Caco-2 (cell line): ENCODE measurements around the gene OGG1. TPM values are rescaled to one million over a fixed set of nuclear protein-coding genes. Genes with fewer than 3 reads are reported as not detected.

ENCODE experiments used
- BruUV-seq: library from RNA; stranded (reverse); fragments of 400-500 nt; replicated peaks from 2 replicates; lab custom pipeline; 2021; lab: Mats Ljungman, UMichigan
- CTCF ChIA-PET: fragments of 300-600 bp; sonication (Branson Sonifier 250); formaldehyde crosslinking; loops from one replicate; lab custom pipeline; 2022; ENCODE audit warnings: antibody characterized with exemption; lab: Charles Lee
- POLR2A ChIA-PET: fragments of 300-600 bp; sonication (Branson Sonifier 250); formaldehyde crosslinking; loops from one replicate; lab custom pipeline; 2022; ENCODE audit warnings: antibody characterized with exemption; lab: Charles Lee
- DNase-seq, 2 experiments: peaks; one replicate each; pipeline versions ENCODE4 v3.0.0 to v3.0.0-alpha.2; 2020 to 2022
- H3K27me3 ChIP-seq: replicated peaks from 2 replicates; pipeline ENCODE4 v1.6.0; 2011; ENCODE audit warnings: low read length; ENCODE audit not compliant: control insufficient read depth, insufficient read depth
- H3K36me3 ChIP-seq: 2 replicates; pipeline ENCODE4 v1.5.1; 2011; ENCODE audit warnings: low read length; ENCODE audit not compliant: control insufficient read depth, insufficient read depth
- H3K4me1 ChIP-seq: fragments of 250-450 bp; sonication (Bioruptor Pico); 2 replicates; pipeline ENCODE4 v1.5.1; 2020; ENCODE audit warnings: mild to moderate bottlenecking
- H3K4me3 ChIP-seq: 2 replicates; pipeline ENCODE4 v1.5.1; 2011; ENCODE audit warnings: low read depth, mild to moderate bottlenecking, control low read depth, low read length
- H3K9me3 ChIP-seq: fragments of 250-450 bp; sonication (Bioruptor Pico); 2 replicates; pipeline ENCODE4 v1.5.1; 2020; ENCODE audit warnings: mild to moderate bottlenecking, moderate library complexity
- H3K27ac Mint-ChIP-seq: one replicate; pipeline ENCODE4 v1.8.0; 2022; ENCODE audit warnings: mixed read lengths; ENCODE audit not compliant: unreplicated experiment
- H3K27me3 Mint-ChIP-seq: one replicate; pipeline ENCODE4 v1.8.0; 2022; ENCODE audit warnings: mixed read lengths; ENCODE audit not compliant: insufficient read depth, unreplicated experiment
- H3K36me3 Mint-ChIP-seq: one replicate; pipeline ENCODE4 v1.8.0; 2022; ENCODE audit warnings: mild to moderate bottlenecking, mixed read lengths; ENCODE audit not compliant: insufficient read depth, unreplicated experiment
- H3K4me1 Mint-ChIP-seq: one replicate; pipeline ENCODE4 v1.8.0; 2022; ENCODE audit warnings: low read depth, mixed read lengths; ENCODE audit not compliant: unreplicated experiment
- H3K4me3 Mint-ChIP-seq: one replicate; pipeline ENCODE4 v1.8.0; 2022; ENCODE audit warnings: mild to moderate bottlenecking, moderate library complexity, mixed read lengths; ENCODE audit not compliant: unreplicated experiment
- H3K9me3 Mint-ChIP-seq: one replicate; pipeline ENCODE4 v1.8.0; 2022; ENCODE audit warnings: mixed read lengths; ENCODE audit not compliant: unreplicated experiment
- intact Hi-C: fragments of 100-400 bp; cut with micrococcal nuclease; formaldehyde crosslinking; loops from one replicate; pipeline ENCODE4 v1.10.0; 2022; ENCODE audit not compliant: unreplicated experiment
- total RNA-seq: library from RNA; stranded (reverse); gene quantifications from 2 replicates; pipeline ENCODE4 v1.2.3, GENCODE V29; 2022
- TF ChIP-seq, protein P1 (sequence below), 2 experiments: fragments of 200-600 bp in 1 of 2; IDR thresholded peaks; 1 replicate in 1 of 2; 2 replicates in 1 of 2; pipeline versions ENCODE4 v1.5.1 to v1.8.0; 2011 to 2022; ENCODE audit warnings: antibody characterized with exemption in 1 of 2, control low read depth in 1 of 2, inconsistent platforms in 1 of 2, low read depth in 1 of 2, low read length in 1 of 2, mild to moderate bottlenecking in 1 of 2, moderate library complexity in 1 of 2; ENCODE audit not compliant: insufficient read depth in 1 of 2, severe bottlenecking in 1 of 2, unreplicated experiment in 1 of 2

OGG1 gene
- total RNA-seq, 1 experiment from 2014 or later, result 25.3 TPM

DNA sequence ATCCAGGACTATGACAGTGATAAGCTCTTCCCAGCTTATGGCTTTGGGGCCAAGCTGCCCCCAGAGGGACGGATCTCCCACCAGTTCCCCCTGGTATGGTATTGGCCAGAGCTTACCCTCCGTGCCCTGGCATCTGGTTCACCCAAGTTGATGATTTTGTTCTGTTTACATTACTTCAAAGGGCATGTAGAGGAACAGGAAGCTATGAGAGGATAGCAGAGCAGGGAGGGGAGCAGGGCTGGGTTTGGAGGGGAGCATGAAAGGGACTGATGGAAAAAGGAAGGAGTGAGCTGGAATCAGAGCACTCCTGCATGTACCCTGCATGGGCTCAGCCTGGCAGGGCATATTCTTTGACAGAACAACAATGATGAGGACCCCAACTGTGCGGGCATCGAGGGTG, 31.6 kb upstream of the OGG1 start:
- BruUV-seq, result no TSS peak
- no peaks in the 10 kb centered on the region for H3K4me1 ChIP-seq
- ChIA-PET POLR2A (interaction anchor here (0.5 kb wide), 1 partner anchor 79 kb away, joined by 3 read pairs; no protein-coding TSS in a partner anchor), CTCF (no interaction called here)
- no peaks in the 10 kb centered on the region for H3K36me3 ChIP-seq
- TF ChIP-seq, protein P1, sequence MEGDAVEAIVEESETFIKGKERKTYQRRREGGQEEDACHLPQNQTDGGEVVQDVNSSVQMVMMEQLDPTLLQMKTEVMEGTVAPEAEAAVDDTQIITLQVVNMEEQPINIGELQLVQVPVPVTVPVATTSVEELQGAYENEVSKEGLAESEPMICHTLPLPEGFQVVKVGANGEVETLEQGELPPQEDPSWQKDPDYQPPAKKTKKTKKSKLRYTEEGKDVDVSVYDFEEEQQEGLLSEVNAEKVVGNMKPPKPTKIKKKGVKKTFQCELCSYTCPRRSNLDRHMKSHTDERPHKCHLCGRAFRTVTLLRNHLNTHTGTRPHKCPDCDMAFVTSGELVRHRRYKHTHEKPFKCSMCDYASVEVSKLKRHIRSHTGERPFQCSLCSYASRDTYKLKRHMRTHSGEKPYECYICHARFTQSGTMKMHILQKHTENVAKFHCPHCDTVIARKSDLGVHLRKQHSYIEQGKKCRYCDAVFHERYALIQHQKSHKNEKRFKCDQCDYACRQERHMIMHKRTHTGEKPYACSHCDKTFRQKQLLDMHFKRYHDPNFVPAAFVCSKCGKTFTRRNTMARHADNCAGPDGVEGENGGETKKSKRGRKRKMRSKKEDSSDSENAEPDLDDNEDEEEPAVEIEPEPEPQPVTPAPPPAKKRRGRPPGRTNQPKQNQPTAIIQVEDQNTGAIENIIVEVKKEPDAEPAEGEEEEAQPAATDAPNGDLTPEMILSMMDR (IDR thresholded peaks at IDR 0.05; ENCODE audit: insufficient read depth in 1 of 2, low read depth in 1 of 2, low read length in 1 of 2, severe bottlenecking in 1 of 2, unreplicated experiment in 1 of 2), result no peak
- Mint-ChIP-seq H3K27me3 (peaks cover 15% of the 10 kb centered on the region), H3K36me3 (no peaks in the 10 kb centered on the region), H3K4me1 (no peaks in the 10 kb centered on the region), H3K9me3 (no peaks in the 10 kb centered on the region), H3K27ac (no peak overlapping the region), H3K4me3 (no peak overlapping the region)
- intact Hi-C loops, result no loop called here
- H3K4me3 ChIP-seq, result no peak overlapping the region
- H3K27me3 ChIP-seq, result no peaks in the 10 kb centered on the region
- no peaks in the 10 kb centered on the region for H3K9me3 ChIP-seq
- no peak for DNase-seq

DNA sequence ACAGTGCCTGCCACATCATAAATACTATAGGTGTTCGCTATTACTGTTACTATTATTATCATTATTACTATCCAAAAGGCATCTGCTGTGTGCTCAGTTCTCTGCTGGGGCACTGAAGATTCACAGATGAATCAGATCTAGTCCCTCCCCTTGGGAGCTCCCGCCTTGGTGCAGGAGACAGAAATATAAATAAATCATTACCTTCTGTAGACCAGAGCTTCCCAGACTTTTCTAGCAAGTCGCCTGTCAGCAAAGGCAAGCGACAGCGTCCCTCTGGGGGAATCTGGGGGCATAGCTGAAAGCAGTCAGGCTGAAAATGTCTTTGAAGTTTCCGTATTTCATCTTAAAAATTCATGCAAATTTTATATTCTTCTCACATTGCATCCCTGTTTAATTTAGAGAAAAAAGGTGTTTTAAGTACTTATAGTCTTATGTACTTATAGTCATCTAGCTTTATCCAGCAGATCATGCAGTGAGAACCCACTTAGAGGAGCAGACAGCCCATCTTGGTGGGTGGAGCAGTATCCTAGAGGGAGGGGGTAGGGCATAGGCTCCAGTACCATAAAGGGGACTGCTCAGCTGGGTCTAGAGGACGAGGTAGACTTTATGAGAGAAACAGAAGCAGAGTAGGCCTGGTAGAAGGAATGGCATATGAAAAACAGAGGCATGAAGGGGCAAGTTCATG, 28.6 kb upstream of the OGG1 start:
- BruUV-seq, result no TSS peak
- ChIA-PET CTCF (interaction anchor here (0.9 kb wide), 1 partner anchor 10 kb away, joined by 4 read pairs; no protein-coding TSS in a partner anchor), POLR2A (interaction anchor here (0.7 kb wide), 1 partner anchor 19 kb away, joined by 6 read pairs; no protein-coding TSS in a partner anchor)
- Histone ChIP-seq H3K36me3 (no peaks in the 10 kb centered on the region), H3K4me3 (no peak overlapping the region), H3K4me1 (no peaks in the 10 kb centered on the region), H3K27me3 (no peaks in the 10 kb centered on the region), H3K9me3 (no peaks in the 10 kb centered on the region)
- H3K4me1 Mint-ChIP-seq, result no peaks in the 10 kb centered on the region
- TF ChIP-seq, protein P1 (IDR thresholded peaks at IDR 0.05; ENCODE audit: insufficient read depth in 1 of 2, low read depth in 1 of 2, low read length in 1 of 2, severe bottlenecking in 1 of 2, unreplicated experiment in 1 of 2), result peak in 1 of 2 experiments; percentile 1
- no peak overlapping the region for H3K27ac Mint-ChIP-seq
- intact Hi-C loops, result no loop called here
- no peak overlapping the region for H3K4me3 Mint-ChIP-seq
- H3K36me3 Mint-ChIP-seq, result no peaks in the 10 kb centered on the region
- no peak for DNase-seq
- H3K27me3 Mint-ChIP-seq, result peaks cover 11% of the 10 kb centered on the region
- no peaks in the 10 kb centered on the region for H3K9me3 Mint-ChIP-seq

DNA sequence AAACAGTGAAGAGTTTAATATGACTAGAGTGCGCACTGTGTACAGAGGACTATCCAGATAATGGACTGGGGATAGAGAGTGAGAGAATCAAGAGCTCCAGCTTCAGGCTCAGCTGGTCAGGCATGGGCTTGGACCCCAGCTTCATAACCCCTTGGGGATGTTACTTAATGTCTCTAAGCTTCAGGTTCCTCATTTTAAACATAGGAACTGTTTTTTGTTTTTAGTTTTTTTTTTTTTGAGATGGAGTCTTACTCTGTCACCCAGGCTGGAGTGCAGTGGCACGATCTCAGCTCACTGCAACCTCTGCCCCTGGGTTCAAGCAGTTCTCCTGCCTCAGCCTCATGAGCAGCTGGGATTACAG, 28.1 kb upstream of the OGG1 start:
- H3K4me3 Mint-ChIP-seq, result no peak overlapping the region
- no peaks in the 10 kb centered on the region for H3K9me3 ChIP-seq
- H3K27me3 ChIP-seq, result no peaks in the 10 kb centered on the region
- no peaks in the 10 kb centered on the region for H3K9me3 Mint-ChIP-seq
- no peaks in the 10 kb centered on the region for H3K36me3 ChIP-seq
- H3K4me1 Mint-ChIP-seq, result no peaks in the 10 kb centered on the region
- peaks cover 11% of the 10 kb centered on the region for H3K27me3 Mint-ChIP-seq
- TF ChIP-seq, protein P1 (IDR thresholded peaks at IDR 0.05; ENCODE audit: insufficient read depth in 1 of 2, low read depth in 1 of 2, low read length in 1 of 2, severe bottlenecking in 1 of 2, unreplicated experiment in 1 of 2), result no peak
- ChIA-PET POLR2A (no interaction called here), CTCF (interaction anchor here (0.9 kb wide), 1 partner anchor 9 kb away, joined by 4 read pairs; no protein-coding TSS in a partner anchor)
- no peak overlapping the region for H3K27ac Mint-ChIP-seq
- H3K4me1 ChIP-seq, result no peaks in the 10 kb centered on the region
- intact Hi-C loops, result no loop called here
- DNase-seq, result no peak
- no peaks in the 10 kb centered on the region for H3K36me3 Mint-ChIP-seq
- no TSS peak for BruUV-seq
- no peak overlapping the region for H3K4me3 ChIP-seq
